IgD-negative memory B cell (primary cell): ENCODE measurements around the gene EYS. TPM values are rescaled to one million over a fixed set of nuclear protein-coding genes. Genes with fewer than 3 reads are reported as not detected.

Source experiments
- H3K27ac Mint-ChIP-seq, 3 donors: one replicate each; pipeline ENCODE4 v1.8.0; 2020 to 2022; ENCODE audit warnings: mild to moderate bottlenecking in 3 of 3, mixed read lengths in 3 of 3, moderate library complexity in 1 of 3
- H3K27me3 Mint-ChIP-seq: one replicate; pipeline ENCODE4 v1.8.0; 2021; ENCODE audit warnings: mixed read lengths
- H3K36me3 Mint-ChIP-seq: one replicate; pipeline ENCODE4 v1.8.0; 2020; ENCODE audit warnings: mild to moderate bottlenecking, mixed read lengths
- H3K4me1 Mint-ChIP-seq, 3 donors: one replicate each; pipeline ENCODE4 v1.8.0; 2020 to 2022; ENCODE audit warnings: mixed read lengths in 3 of 3, mild to moderate bottlenecking in 1 of 3
- H3K4me3 Mint-ChIP-seq, 4 donors: one replicate each; pipeline ENCODE4 v1.8.0; 2020 to 2022; ENCODE audit warnings: mild to moderate bottlenecking in 4 of 4, mixed read lengths in 4 of 4, moderate library complexity in 3 of 4
- H3K9me3 Mint-ChIP-seq, 3 donors: one replicate each; pipeline ENCODE4 v1.8.0; 2020 to 2021; ENCODE audit warnings: mixed read lengths in 3 of 3, mild to moderate bottlenecking in 1 of 3
- polyA plus RNA-seq: library from polyadenylated mRNA; unstranded; fragments of 300-500 nt; fragmentation: Illumina TruSeq; gene quantifications from one replicate; pipeline ENCODE4 v1.2.3, GENCODE V29; 2021

Gene EYS
- polyA plus RNA-seq, 1 donor from 2014 or later = 0.04 TPM

DNA sequence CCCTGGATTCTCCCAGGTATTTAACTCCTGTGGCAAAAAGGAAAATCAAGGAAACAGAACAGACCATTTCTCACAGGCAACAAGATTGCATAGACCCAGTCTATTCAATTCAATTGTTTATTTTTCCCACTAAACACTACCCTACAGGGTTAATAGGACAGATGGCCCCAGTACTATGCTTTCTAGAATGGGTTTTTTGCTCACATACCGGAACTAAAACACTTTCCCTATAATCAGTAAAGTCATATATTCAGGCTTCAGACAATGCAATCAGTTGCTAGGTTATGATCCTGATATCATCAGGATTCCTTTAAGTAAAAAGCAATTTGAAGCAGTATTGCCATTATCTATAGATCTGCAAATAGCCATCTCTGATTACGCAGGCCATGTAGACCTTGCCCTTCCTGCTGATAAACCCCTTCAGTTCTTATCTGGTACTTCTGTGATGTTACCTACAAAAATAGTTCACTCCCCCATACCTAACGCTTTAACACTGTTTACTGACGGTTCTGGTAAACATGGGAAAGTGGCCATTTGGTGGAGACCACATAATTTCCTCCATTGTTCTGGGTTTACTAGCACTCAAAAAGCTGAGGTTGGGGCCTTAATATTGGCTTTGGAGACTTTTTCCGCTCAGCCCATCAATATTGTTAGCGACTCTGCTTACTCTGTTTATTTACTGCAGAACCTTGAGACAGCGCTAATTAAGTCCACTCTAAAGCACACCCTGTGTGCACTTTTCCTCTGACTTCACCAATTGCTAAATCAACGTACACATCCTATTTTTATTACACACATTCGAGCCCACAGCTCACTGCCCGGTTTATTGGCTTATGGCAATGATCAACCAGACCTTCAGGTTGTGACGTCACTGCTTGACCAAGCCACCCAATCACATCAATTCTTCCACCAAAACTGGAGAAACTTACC, 1405.5 kb downstream of the EYS start:
- no peak overlapping the region for H3K27ac Mint-ChIP-seq
- no peaks in the 10 kb centered on the region for H3K27me3 Mint-ChIP-seq
- H3K9me3 Mint-ChIP-seq = peaks cover 3 to 5% (median 5%) of the 10 kb centered on the region in 3 donors
- H3K4me1 Mint-ChIP-seq = no peaks in the 10 kb centered on the region
- no peak overlapping the region for H3K4me3 Mint-ChIP-seq
- H3K36me3 Mint-ChIP-seq = no peaks in the 10 kb centered on the region

DNA sequence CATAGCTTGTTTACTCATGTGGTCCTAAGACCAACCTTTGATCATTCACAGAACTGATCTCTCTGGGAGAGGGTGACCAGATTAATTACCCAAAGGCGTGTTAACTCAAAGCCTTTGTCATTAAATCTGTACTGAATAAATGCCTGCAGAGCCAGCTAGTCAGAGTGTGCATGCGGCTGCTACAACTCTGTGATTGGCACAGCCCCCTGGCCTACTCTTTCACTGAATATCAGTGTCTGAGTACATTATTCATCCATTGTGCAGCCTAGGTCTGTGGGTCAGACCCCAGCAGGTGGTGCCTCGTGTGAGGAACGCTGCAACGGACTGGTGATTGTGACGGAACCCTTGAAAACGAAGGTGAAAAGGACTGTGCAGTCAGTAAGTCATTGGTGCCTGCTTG, 1407.8 kb downstream of the EYS start:
- H3K4me3 Mint-ChIP-seq = no peak overlapping the region

DNA sequence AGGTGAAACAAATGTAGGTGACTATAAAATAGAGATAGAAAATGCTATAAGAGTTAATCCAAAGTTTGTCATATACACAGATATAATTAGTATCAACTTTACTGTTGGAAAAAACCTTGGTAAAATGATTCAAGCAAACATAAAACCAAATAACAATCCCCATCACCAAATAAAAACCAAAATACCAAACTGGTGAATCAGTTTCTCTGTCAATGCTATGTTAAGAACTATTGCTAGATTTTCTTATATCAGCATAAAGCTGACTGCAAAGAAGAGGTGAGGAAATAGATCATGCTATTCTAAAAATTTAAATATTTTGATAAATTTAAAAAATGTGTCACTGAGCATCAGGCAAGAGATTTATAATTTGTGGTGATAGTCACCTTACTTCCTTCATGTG, 1413.0 kb downstream of the EYS start:
- H3K27me3 Mint-ChIP-seq = no peaks in the 10 kb centered on the region
- H3K9me3 Mint-ChIP-seq = peaks cover 0 to 4% (median 3%) of the 10 kb centered on the region in 3 donors
- H3K4me3 Mint-ChIP-seq = no peak overlapping the region
- H3K27ac Mint-ChIP-seq = no peak overlapping the region
- no peaks in the 10 kb centered on the region for H3K36me3 Mint-ChIP-seq
- H3K4me1 Mint-ChIP-seq = no peaks in the 10 kb centered on the region

More for the DNA sequence above, 1407.8 kb downstream of the EYS start:
- Mint-ChIP-seq H3K36me3 (no peaks in the 10 kb centered on the region), H3K9me3 (peaks cover 3 to 5% (median 4%) of the 10 kb centered on the region in 3 donors), H3K4me1 (no peaks in the 10 kb centered on the region), H3K27ac (no peak overlapping the region), H3K27me3 (no peaks in the 10 kb centered on the region)

DNA sequence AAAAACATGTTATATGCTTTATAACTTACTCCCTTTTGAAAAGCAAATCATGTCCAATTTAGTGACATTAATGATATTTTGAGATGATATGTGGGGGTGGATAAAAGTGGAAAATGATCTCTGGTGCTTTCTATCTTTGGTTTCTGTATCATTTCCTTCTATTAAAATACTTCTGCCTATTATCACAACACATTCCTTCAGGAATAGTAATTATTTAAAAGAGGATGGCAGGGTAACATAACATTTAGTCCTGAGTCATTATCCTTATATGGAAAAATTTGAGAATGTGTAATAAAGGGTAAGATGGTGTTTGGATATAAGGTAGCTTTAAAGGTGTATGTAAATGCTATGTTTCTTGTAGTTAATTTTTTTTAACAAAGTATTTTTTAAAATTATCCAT, 1413.7 kb downstream of the EYS start:
- Mint-ChIP-seq H3K27ac (no peak overlapping the region), H3K9me3 (peaks cover 0 to 4% (median 3%) of the 10 kb centered on the region in 3 donors)

DNA sequence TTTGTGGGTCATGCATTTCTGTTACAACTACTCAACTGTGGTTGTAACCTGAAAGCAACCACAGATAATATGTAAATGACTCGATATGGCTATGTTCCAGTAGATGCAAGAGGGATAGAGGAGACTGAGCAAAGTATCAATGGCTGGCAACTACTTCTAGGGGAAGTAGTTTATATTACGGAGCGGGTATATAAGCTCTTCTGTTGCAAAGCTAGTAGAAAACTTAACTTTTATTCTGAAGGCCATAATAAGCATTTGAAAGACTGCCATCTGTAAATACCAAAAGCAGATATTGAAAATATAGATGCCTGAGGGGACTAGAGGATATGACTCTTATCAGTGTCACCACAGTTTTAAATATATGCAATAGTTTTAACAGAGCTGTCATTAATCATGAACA, 1416.2 kb downstream of the EYS start:
- H3K27ac Mint-ChIP-seq = no peak overlapping the region
- H3K36me3 Mint-ChIP-seq = no peaks in the 10 kb centered on the region
- peaks cover 0 to 7% (median 0%) of the 10 kb centered on the region in 3 donors for H3K9me3 Mint-ChIP-seq

More for the DNA sequence above, 1413.7 kb downstream of the EYS start:
- Mint-ChIP-seq H3K4me1 (no peaks in the 10 kb centered on the region), H3K27me3 (no peaks in the 10 kb centered on the region), H3K4me3 (no peak overlapping the region), H3K36me3 (no peaks in the 10 kb centered on the region)

DNA sequence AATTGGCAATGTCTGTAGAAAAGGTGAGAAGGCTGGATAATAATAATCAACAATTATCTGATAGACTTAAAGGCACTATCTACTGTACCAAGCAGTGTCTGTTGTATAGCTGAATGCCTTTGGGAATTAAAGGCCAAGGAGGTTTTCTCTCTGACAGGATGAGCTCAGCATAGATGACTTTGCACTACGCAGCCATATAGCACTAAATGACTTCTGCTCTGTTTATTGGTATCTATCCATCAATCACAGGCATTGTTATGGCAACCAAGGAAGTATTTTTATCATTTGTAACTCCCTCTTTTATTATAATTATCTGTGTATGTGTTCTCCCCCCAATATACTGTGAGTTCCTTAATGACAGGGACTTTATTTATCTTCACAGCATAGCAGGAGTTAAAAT, 1417.1 kb downstream of the EYS start:
- Mint-ChIP-seq H3K4me3 (no peak overlapping the region), H3K4me1 (no peaks in the 10 kb centered on the region), H3K36me3 (no peaks in the 10 kb centered on the region), H3K27me3 (no peaks in the 10 kb centered on the region), H3K9me3 (peaks cover 2 to 13% (median 3%) of the 10 kb centered on the region in 3 donors), H3K27ac (no peak overlapping the region)

More for the DNA sequence above, 1416.2 kb downstream of the EYS start:
- Mint-ChIP-seq H3K27me3 (no peaks in the 10 kb centered on the region), H3K4me3 (no peak overlapping the region), H3K4me1 (no peaks in the 10 kb centered on the region)

DNA sequence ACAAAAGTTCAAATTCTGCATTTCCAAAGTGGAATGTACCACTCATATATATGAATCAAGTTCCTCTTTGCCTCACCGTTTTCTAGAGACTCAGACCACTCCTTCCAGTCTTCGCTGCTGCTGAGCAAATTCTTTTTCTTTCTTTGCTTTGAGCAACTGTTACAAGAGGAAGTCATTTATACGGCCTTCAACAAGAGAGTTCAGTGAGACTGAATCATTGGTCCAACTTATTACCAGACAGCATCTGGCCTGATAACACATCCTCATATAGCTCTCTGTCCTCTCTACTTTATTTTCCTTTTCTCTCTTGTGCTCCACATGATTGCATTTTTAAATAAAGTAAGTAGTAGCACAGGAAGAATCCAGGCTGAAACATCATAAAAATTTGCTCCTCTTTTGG, 1418.7 kb downstream of the EYS start:
- no peak overlapping the region for H3K27ac Mint-ChIP-seq
- no peak overlapping the region for H3K4me3 Mint-ChIP-seq
- H3K27me3 Mint-ChIP-seq = no peaks in the 10 kb centered on the region
- H3K9me3 Mint-ChIP-seq = peaks cover 5 to 12% (median 5%) of the 10 kb centered on the region in 3 donors
- H3K36me3 Mint-ChIP-seq = no peaks in the 10 kb centered on the region
- no peaks in the 10 kb centered on the region for H3K4me1 Mint-ChIP-seq

DNA sequence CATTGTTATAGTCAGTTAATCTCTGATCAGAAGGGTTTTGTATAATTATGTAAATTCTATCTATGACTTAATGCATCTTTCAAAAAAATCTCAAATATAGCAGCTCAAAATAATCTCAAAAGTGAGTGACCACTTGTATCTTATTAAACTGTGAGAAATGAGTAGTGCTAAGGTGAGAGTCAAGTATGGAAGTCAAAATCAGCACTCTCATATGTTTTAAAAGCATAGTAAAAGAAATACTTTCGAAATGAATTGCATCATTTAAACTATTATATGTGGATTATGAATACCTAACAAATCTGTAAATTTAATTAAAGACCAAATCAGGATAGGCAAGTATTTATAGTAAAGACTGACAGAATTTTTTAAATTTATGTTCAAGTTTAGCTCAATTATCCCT, 1425.9 kb downstream of the EYS start:
- Mint-ChIP-seq H3K27me3 (no peaks in the 10 kb centered on the region), H3K27ac (no peak overlapping the region), H3K36me3 (no peaks in the 10 kb centered on the region), H3K4me1 (no peaks in the 10 kb centered on the region), H3K4me3 (no peak overlapping the region), H3K9me3 (peaks cover 5 to 6% (median 6%) of the 10 kb centered on the region in 3 donors)

DNA sequence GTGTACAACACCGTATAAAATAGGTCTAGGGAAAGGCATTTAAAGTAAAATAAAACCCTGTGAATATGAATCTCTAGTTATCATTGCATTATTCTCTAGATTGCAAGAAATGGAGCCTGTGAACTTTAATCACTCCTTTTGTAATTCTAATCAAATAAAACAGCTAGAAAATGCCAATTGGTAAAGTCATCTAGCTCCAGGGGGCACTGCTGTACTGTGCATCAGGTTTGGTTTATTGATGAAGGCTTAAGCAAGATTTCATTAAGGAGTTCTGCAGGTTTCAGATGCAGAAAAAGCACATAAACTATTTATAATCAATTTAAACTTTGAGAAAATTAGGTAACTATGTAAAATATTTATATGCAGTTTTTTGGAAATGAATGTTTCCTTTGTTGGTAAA, 1426.5 kb downstream of the EYS start:
- Mint-ChIP-seq H3K36me3 (no peaks in the 10 kb centered on the region), H3K27ac (no peak overlapping the region), H3K9me3 (peaks cover 5 to 7% (median 6%) of the 10 kb centered on the region in 3 donors), H3K4me1 (no peaks in the 10 kb centered on the region), H3K4me3 (no peak overlapping the region), H3K27me3 (no peaks in the 10 kb centered on the region)

DNA sequence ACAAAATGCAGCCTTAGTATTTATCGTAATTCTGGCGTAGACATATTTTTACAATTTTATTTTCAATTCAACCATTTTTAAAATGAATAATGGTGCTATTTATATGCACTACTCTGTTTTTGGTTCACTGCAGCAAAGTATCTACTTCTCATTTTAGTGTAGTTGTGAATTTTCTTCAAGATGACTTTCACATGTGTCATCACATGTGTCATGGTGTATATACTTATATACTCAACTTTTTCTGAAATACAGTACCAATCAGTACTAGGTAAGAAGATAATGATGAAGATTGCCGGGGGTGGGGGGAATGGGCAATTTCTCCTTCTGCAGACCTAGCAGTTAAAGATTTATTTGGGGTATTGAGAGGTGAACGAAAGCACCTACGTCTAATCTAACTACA, 1436.9 kb downstream of the EYS start:
- peaks cover 2% of the 10 kb centered on the region for H3K36me3 Mint-ChIP-seq
- no peak overlapping the region for H3K27ac Mint-ChIP-seq
- no peak overlapping the region for H3K4me3 Mint-ChIP-seq
- H3K9me3 Mint-ChIP-seq = no peaks in the 10 kb centered on the region
- H3K4me1 Mint-ChIP-seq = no peaks in the 10 kb centered on the region
- H3K27me3 Mint-ChIP-seq = no peaks in the 10 kb centered on the region

DNA sequence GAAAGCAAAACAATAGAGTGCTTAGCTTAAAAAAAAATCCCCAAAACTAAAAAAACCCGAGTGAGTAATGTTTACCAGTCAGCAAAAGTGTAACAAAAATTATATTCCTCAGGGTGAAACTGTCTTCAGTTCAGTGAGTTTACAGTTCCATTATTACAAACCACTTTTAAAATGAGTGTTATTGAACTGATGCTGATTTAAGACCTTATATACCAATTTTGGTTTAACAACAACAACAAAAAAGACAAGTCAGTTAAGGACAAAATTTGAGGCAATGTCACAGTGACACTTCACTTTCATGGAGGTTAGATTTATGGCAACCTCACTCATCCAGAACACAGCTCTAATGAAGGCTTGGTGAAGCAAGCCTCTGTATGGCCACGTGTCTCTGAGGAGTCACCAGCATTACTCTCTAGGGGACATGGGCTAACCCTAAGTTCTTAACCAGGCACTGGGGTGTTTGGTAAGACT, 1440.6 kb downstream of the EYS start:
- H3K4me1 Mint-ChIP-seq = no peaks in the 10 kb centered on the region
- H3K9me3 Mint-ChIP-seq = peaks cover 0 to 2% (median 0%) of the 10 kb centered on the region in 3 donors
- H3K4me3 Mint-ChIP-seq = no peak overlapping the region
- H3K27ac Mint-ChIP-seq = no peak overlapping the region
- peaks cover 2% of the 10 kb centered on the region for H3K36me3 Mint-ChIP-seq
- H3K27me3 Mint-ChIP-seq = no peaks in the 10 kb centered on the region

DNA sequence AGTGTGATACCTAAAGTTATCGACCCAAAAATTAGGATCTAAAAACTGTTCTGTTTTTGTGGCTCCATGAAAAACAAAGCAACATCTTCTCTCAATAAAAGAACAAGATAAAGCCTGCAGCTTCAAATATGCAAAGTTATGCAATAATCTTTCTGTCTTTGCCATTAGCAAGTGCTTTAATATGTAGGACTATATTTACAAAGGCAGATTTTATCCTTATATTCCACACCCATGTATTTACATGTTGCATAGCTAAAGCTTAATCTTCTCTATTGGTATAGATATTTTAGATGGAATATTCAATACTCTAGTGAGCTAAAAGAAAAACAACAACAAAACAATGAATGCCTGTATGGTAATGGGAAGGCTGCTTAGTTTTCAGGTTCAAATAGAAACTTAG, 1443.2 kb downstream of the EYS start:
- H3K27me3 Mint-ChIP-seq = no peaks in the 10 kb centered on the region
- no peaks in the 10 kb centered on the region for H3K4me1 Mint-ChIP-seq
- peaks cover 2% of the 10 kb centered on the region for H3K36me3 Mint-ChIP-seq
- no peak overlapping the region for H3K27ac Mint-ChIP-seq
- H3K9me3 Mint-ChIP-seq = peaks cover 0 to 2% (median 0%) of the 10 kb centered on the region in 3 donors
- no peak overlapping the region for H3K4me3 Mint-ChIP-seq

DNA sequence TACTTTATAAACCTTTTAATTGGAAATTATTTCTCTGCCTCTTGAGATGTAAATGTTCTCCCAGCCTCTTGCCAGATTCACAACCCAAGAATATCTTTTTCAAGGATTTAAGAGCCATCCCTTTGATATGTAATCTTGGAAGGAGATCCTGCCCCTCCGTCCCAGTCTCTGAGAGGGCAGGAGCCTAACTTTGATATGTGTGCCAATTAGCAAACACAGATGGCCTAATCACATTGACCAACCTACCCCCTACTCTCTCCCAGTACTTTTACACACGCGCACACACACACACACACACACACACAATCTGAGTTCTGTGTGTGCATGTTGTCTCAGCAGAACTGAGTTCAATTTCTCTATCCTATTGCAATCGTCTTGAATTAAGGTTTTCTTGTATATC, 1447.7 kb downstream of the EYS start:
- H3K27me3 Mint-ChIP-seq = no peaks in the 10 kb centered on the region
- no peak overlapping the region for H3K4me3 Mint-ChIP-seq
- no peaks in the 10 kb centered on the region for H3K36me3 Mint-ChIP-seq
- peaks cover 1 to 5% (median 2%) of the 10 kb centered on the region in 3 donors for H3K9me3 Mint-ChIP-seq
- no peaks in the 10 kb centered on the region for H3K4me1 Mint-ChIP-seq
- no peak overlapping the region for H3K27ac Mint-ChIP-seq

DNA sequence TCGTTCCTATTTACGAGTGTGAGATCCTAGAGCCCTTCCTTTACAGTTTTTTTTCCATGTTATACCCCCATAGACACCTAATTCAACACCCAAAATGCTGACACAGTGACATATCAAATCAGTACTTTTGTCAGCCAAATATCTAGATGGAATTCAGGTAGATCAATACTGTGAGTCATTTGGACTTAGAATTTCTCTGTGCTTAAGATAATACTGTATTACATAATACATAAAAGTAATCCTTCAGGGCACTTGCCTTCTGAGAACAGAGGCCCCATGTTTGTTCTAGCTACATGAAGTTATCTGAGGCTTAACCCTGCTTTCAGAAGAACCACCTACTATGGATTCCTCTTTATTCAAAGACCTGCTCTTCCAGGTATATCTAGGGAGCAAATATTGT, 1448.3 kb downstream of the EYS start:
- no peak overlapping the region for H3K27ac Mint-ChIP-seq
- H3K27me3 Mint-ChIP-seq = no peaks in the 10 kb centered on the region
- H3K4me3 Mint-ChIP-seq = no peak overlapping the region
- H3K4me1 Mint-ChIP-seq = no peaks in the 10 kb centered on the region
- H3K9me3 Mint-ChIP-seq = peaks cover 0 to 5% (median 2%) of the 10 kb centered on the region in 3 donors
- H3K36me3 Mint-ChIP-seq = no peaks in the 10 kb centered on the region

DNA sequence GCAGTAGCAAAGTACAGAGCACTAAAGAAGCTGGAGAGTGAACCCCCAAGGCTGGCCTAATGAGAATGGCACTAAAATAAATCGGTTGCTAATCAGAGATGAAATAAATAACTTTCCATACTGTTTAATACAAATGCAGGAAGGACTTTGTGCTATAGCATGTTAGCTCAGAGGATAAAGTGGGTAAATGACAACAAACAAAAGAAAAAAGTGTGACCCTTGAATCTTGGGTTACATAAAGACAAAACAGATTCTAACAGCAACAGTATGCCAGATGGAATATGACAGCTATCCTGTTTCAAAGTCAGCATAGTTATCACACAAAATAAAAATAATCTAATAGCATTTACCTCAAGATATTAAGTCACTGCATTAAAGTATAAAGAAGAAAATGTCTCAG, 1448.7 kb downstream of the EYS start:
- no peaks in the 10 kb centered on the region for H3K36me3 Mint-ChIP-seq
- no peak overlapping the region for H3K27ac Mint-ChIP-seq
- no peak overlapping the region for H3K4me3 Mint-ChIP-seq
- H3K27me3 Mint-ChIP-seq = no peaks in the 10 kb centered on the region
- H3K4me1 Mint-ChIP-seq = no peaks in the 10 kb centered on the region
- H3K9me3 Mint-ChIP-seq = peaks cover 0 to 5% (median 2%) of the 10 kb centered on the region in 3 donors

DNA sequence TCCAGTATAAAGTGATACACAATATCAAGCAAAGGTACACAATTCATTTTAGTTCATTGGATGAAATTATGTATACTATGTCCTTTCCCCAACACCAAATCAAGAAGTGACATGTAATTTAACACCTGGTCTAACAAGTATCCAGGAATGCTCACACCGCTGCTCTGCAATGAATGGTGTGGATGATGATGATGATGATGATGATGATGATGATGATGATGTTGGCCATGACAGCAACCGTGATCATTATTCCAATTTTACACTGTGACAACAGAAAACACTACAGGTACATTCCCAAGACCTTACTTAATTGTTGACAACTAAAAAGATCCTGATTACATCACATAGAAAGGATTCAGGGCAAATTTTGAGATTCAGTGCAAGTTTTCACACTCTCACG, 1449.4 kb downstream of the EYS start:
- Mint-ChIP-seq H3K27ac (no peak overlapping the region), H3K4me3 (no peak overlapping the region), H3K27me3 (no peaks in the 10 kb centered on the region), H3K36me3 (no peaks in the 10 kb centered on the region), H3K9me3 (peaks cover 0 to 5% (median 2%) of the 10 kb centered on the region in 3 donors), H3K4me1 (no peaks in the 10 kb centered on the region)
